MG63 (cell line): Measurements from ENCODE around the gene ARPC5. TPM values are rescaled to one million over a fixed set of nuclear protein-coding genes. Genes with fewer than 3 reads are reported as not detected.

ENCODE experiments used
- DNase-seq: peaks from one replicate; pipeline ENCODE4 v3.0.0-alpha.2; 2020
- H3K27me3 ChIP-seq: fragments of 250-450 bp; sonication (Bioruptor Pico); 2 replicates; pipeline ENCODE4 v1.5.1; 2020; ENCODE audit warnings: mild to moderate bottlenecking, moderate library complexity
- H3K36me3 ChIP-seq: fragments of 250-450 bp; sonication (Bioruptor Pico); 2 replicates; pipeline ENCODE4 v1.5.1; 2020; ENCODE audit warnings: mild to moderate bottlenecking, moderate library complexity
- H3K4me3 ChIP-seq: fragments of 250-450 bp; sonication (Bioruptor Pico); 2 replicates; pipeline ENCODE4 v1.5.1; 2020; ENCODE audit warnings: mild to moderate bottlenecking, moderate library complexity
- H3K9me3 ChIP-seq: fragments of 250-450 bp; sonication (Bioruptor Pico); 2 replicates; pipeline ENCODE4 v1.5.1; 2020; ENCODE audit warnings: mild to moderate bottlenecking, moderate library complexity
- total RNA-seq: library from RNA; depleted of rRNA; stranded (reverse); fragments of >200 nt; shearing (Covaris generic); gene quantifications from 2 replicates; pipeline ENCODE4 v1.2.3, GENCODE V29; 2014; ENCODE audit warnings: low replicate concordance; rRNA removed

Gene ARPC5
- total RNA-seq, 1 experiment from 2014 or later = 232 TPM

- DNase-seq = no peak
Observed at GRCh38 chr1:183582021-183582713, 53.4 kb downstream of the ARPC5 start.

GRCh38 chr1:183580281-183580682 is 55.3 kb downstream of the ARPC5 start:
- H3K9me3 ChIP-seq = no peaks in the 10 kb centered on the region
- DNase-seq = no peak
- no peaks in the 10 kb centered on the region for H3K27me3 ChIP-seq
- H3K4me3 ChIP-seq = no peak overlapping the region
- H3K36me3 ChIP-seq = no peaks in the 10 kb centered on the region

More at GRCh38 chr1:183582021-183582713, 53.4 kb downstream of the ARPC5 start:
- no peaks in the 10 kb centered on the region for H3K9me3 ChIP-seq
- H3K36me3 ChIP-seq = no peaks in the 10 kb centered on the region
- no peak overlapping the region for H3K4me3 ChIP-seq
- H3K27me3 ChIP-seq = no peaks in the 10 kb centered on the region

DNA sequence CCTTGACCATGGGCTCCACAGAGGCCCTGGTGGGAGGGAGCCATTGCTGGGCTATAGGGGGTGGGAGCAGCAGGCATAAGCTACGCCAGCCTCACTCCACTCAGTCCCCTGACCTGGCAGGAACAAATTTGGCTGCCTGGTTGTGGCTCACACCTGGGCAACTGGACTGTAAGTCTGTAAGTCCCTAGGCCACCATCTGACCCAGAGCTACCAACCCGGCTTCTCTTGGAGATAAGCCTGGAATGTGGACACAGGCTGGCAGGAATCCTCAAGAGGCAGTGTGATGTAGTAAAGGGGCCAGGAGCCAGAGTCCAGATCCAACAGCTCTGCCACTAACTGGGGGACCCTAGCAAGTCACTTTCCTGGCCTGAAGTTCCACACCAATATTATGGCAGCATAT is 56.7 kb downstream of the ARPC5 start:
- Histone ChIP-seq H3K4me3 (no peak overlapping the region), H3K36me3 (no peaks in the 10 kb centered on the region), H3K27me3 (no peaks in the 10 kb centered on the region), H3K9me3 (no peaks in the 10 kb centered on the region)
- DNase-seq = no peak

DNA sequence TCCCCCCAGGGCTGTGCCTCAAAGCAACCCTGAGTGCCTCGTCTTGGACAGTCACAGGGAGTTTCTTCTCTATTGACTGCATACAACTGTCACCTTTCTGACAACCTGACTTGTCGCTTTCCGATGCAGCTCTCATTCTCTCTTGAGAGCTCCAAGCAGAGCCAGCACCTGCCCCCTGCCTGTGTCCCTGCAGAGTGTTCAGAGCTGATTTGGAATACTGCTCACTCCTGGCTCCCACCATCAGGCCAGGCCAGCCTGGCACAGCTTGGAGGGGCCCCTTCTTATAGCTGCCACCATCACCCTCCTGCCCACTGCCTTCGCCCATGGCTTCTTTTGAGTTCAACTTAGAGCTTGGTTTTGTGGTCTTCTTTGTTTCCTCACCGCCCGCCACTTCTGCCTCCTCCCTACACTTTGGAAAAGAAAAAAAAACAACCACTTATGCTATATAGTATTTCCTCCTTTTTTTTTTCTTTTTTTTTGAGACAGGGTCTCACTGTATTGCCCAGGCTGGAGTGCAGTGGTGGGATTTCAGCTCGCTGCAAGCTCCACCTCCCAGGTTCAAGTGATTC is 57.6 kb downstream of the ARPC5 start:
- DNase-seq = no peak
- H3K4me3 ChIP-seq = no peak overlapping the region
- H3K9me3 ChIP-seq = no peaks in the 10 kb centered on the region
- H3K36me3 ChIP-seq = no peaks in the 10 kb centered on the region
- H3K27me3 ChIP-seq = no peaks in the 10 kb centered on the region

GRCh38 chr1:183576537-183576936 is 59.0 kb downstream of the ARPC5 start:
- Histone ChIP-seq H3K36me3 (no peaks in the 10 kb centered on the region), H3K27me3 (no peaks in the 10 kb centered on the region), H3K9me3 (no peaks in the 10 kb centered on the region), H3K4me3 (no peak overlapping the region)
- no peak for DNase-seq

DNA sequence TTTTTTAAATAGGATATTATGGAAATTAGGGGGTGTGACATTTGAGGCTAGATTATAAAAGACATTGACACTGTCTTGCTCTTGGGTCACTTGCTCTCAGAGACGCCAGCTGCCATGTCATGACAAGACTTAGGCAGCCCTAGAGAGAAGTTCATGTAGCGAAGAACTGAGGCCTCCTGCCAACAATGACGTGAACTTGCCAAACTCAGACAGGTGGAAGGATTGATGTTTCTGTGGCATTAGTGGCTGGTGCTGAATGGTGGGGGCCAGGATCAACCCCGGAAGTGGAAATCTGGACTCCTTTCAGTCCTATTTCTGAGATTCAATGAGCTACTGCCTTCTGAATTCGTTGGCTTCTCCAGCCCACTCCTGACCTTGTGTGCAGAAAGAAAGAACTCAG is 60.0 kb downstream of the ARPC5 start:
- Histone ChIP-seq H3K36me3 (no peaks in the 10 kb centered on the region), H3K27me3 (no peaks in the 10 kb centered on the region), H3K9me3 (no peaks in the 10 kb centered on the region), H3K4me3 (no peak overlapping the region)
- DNase-seq = no peak

DNA sequence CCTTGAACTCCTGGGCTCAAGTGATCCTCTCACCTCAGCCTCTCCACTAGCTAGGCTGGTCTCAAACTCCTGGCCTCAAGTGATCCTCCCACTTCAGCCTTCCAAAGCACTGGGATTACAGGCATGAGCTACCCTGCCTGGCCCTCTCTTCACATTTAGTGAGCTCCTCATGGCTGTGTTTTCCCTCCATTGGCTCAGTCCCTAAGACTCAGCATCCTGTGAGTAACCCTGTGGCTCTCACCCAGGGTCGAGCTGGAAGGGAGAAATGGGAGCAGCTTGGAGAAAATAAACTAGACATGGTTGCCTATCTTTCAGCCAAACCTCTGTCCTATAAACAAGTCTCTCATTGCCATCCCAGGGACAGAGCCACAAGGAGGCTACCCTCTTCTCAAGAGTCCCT is 62.9 kb downstream of the ARPC5 start:
- Histone ChIP-seq H3K4me3 (no peak overlapping the region), H3K9me3 (no peaks in the 10 kb centered on the region), H3K27me3 (no peaks in the 10 kb centered on the region), H3K36me3 (no peaks in the 10 kb centered on the region)
- peak; percentile 88 for DNase-seq

- DNase-seq = peak; percentile 87
- Histone ChIP-seq H3K36me3 (no peaks in the 10 kb centered on the region), H3K4me3 (no peak overlapping the region), H3K9me3 (no peaks in the 10 kb centered on the region), H3K27me3 (no peaks in the 10 kb centered on the region)
Observed at GRCh38 chr1:183571678-183572268, 63.8 kb downstream of the ARPC5 start.

Other genes starting within 250 kb of the ARPC5 start
- 0.07 TPM in 1 of 2 replicates, not detected in the other for gene NMNAT2, start 217.4 kb downstream of the ARPC5 start, total RNA-seq
- 28.2 and 86.2 TPM in 2 replicates for gene SMG7, start 163.3 kb downstream of the ARPC5 start, total RNA-seq
- gene NCF2, start 45.3 kb downstream of the ARPC5 start, total RNA-seq = 0.53 and 0.64 TPM in 2 replicates
- not detected in 2 replicates for gene APOBEC4, start 17.5 kb upstream of the ARPC5 start, total RNA-seq
- 4.1 and 4.9 TPM in 2 replicates for gene RGL1, start 169.3 kb upstream of the ARPC5 start, total RNA-seq